ENCODE results near the gene CTSE. TPM values are rescaled to one million over a fixed set of nuclear protein-coding genes. Genes with fewer than 3 reads are reported as not detected.

The CTSE gene
- total and polyA plus RNA-seq, 2 of the 13 experiments (the other 11 are each of a cell fraction or from before 2014, with no cell fraction given): 0.50 to 0.69 TPM

DNA sequence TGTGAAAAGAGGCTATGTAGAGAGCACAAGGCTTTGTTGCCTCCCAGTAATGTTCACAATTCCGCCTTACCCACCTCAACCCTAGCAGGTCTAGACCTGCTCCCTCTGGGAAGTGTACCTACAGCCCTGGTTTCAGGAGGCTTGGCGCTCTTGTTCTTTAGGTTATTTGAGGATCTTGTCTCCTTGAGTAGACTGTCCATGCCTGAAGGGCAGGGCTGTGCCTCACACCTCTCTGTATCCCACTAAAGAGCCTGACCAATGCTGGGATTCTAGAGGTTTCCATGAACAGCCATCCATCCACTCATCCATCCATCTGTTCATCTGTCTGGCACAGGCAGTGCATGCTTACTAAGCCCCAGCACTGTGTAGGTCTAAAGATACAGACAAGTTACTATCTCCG, 21.5 kb downstream of the CTSE start:
- peaks cover 6% of the 10 kb centered on the region for H3K4me1 ChIP-seq (ENCODE audit: insufficient read depth, low read length)
- intact Hi-C loops (cut with micrococcal nuclease; ENCODE audit: unreplicated experiment) (no loop called here), in situ Hi-C loops (cut with HindIII; ENCODE audit: extremely low pct_ligation_motif_present, low pct_unique_long_range_greater_than_20kb) (no loop called here)
- CTCF ChIA-PET (ENCODE audit: low intra/inter-chr PET ratio, low total read pairs): no interaction called here
- DNase-seq (ENCODE audit: low spot score) (no peak), ATAC-seq (no peak), FAIRE-seq (no peak)
- TF ChIP-seq ZNF772 (CRISPR knock-in tag; IDR thresholded peaks at IDR 0.05): no peak
- no peak for TF ChIP-seq TCF7 (IDR thresholded peaks at IDR 0.05; ENCODE audit: low read depth)
- TF ChIP-seq, protein P1, sequence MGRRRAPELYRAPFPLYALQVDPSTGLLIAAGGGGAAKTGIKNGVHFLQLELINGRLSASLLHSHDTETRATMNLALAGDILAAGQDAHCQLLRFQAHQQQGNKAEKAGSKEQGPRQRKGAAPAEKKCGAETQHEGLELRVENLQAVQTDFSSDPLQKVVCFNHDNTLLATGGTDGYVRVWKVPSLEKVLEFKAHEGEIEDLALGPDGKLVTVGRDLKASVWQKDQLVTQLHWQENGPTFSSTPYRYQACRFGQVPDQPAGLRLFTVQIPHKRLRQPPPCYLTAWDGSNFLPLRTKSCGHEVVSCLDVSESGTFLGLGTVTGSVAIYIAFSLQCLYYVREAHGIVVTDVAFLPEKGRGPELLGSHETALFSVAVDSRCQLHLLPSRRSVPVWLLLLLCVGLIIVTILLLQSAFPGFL (CRISPR knock-in tag; IDR thresholded peaks at IDR 0.05): no peak
- no peak for TF ChIP-seq HOXA5 (CRISPR knock-in tag; IDR thresholded peaks at IDR 0.05)
- H3K27ac ChIP-seq (ENCODE audit: extremely low read length, insufficient read depth, low read length): no peak overlapping the region
- peaks cover 0 to 10% of the 10 kb centered on the region in 2 experiments; a peak in 3 of 5 replicates for H3K27me3 ChIP-seq (ENCODE audit: control insufficient read depth in 1 of 2, insufficient read depth in 2 of 2, low read length in 2 of 2)
- H3K36me3 ChIP-seq (replicated peaks in 1 of 2; ENCODE audit: control insufficient read depth in 1 of 2, insufficient read depth in 2 of 2, low read length in 2 of 2): no peaks in the 10 kb centered on the region
- no peak overlapping the region for H3K4me2 ChIP-seq (ENCODE audit: low read depth, low read length)
- H3K9me3 ChIP-seq (ENCODE audit: low read length): no peaks in the 10 kb centered on the region
- H2AFZ ChIP-seq (ENCODE audit: low read length): no peak overlapping the region
- H4K20me1 ChIP-seq (ENCODE audit: insufficient read depth, low read length): no peaks in the 10 kb centered on the region
- POLR2A ChIA-PET: no interaction called here
- WGBS (ENCODE audit: low lambda C conversion rate): 62% methylated on average over 3 of the region's 3 CpGs
- no peak overlapping the region for H3K4me3 ChIP-seq (replicated peaks in 1 of 3; ENCODE audit: insufficient read depth in 1 of 3, low read depth in 2 of 3, low read length in 3 of 3)
- H3K9ac ChIP-seq (ENCODE audit: insufficient read depth, low read depth, low read length): no peak overlapping the region
- no TSS peak for BruUV-seq (replicated peaks)
- H3K79me2 ChIP-seq (ENCODE audit: insufficient read depth, low read length): no peaks in the 10 kb centered on the region

DNA sequence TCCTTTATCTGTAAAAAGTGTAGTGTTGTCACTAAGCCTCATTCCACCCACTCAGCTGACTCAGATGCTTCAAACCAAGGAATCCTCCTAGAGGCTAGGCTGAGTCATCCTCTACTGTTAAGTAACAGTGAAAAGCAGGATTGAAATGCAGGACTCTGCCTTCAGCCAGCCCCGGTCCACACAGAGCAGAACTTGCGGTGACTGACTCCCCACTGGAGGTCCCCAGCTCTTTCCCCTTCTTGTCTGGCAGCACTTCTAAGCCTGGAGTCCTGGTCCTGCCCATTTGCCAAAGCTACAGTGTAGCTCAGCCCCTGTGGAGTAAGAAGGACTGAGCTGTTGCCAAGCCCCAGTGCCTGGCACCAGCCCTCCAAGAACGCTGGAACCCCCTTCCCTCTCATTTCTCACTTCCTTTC, 22.2 kb downstream of the CTSE start:
- intact Hi-C loops (cut with micrococcal nuclease; ENCODE audit: unreplicated experiment): no loop called here

More for the DNA sequence above, 22.2 kb downstream of the CTSE start:
- Histone ChIP-seq H3K36me3 (replicated peaks in 1 of 2; ENCODE audit: control insufficient read depth in 1 of 2, insufficient read depth in 2 of 2, low read length in 2 of 2) (no peaks in the 10 kb centered on the region), H3K4me3 (replicated peaks in 1 of 3; ENCODE audit: insufficient read depth in 1 of 3, low read depth in 2 of 3, low read length in 3 of 3) (no peak overlapping the region), H3K27ac (ENCODE audit: extremely low read length, insufficient read depth, low read length) (no peak overlapping the region), H2AFZ (ENCODE audit: low read length) (no peak overlapping the region), H3K9ac (ENCODE audit: insufficient read depth, low read depth, low read length) (no peak overlapping the region), H3K9me3 (ENCODE audit: low read length) (no peaks in the 10 kb centered on the region), H3K79me2 (ENCODE audit: insufficient read depth, low read length) (no peaks in the 10 kb centered on the region), H3K4me1 (ENCODE audit: insufficient read depth, low read length) (peaks cover 6% of the 10 kb centered on the region), H4K20me1 (ENCODE audit: insufficient read depth, low read length) (no peaks in the 10 kb centered on the region), H3K27me3 (ENCODE audit: control insufficient read depth in 1 of 2, insufficient read depth in 2 of 2, low read length in 2 of 2) (peaks cover 0 to 4% of the 10 kb centered on the region in 2 experiments; a peak in 3 of 5 replicates), H3K4me2 (ENCODE audit: low read depth, low read length) (no peak overlapping the region)
- WGBS (ENCODE audit: low lambda C conversion rate): 0% methylated on average over 2 of the region's 3 CpGs
- no peak for TF ChIP-seq SRSF9 (IDR thresholded peaks at IDR 0.05; ENCODE audit: borderline replicate concordance, insufficient read depth, low read depth, low read length, poor library complexity, severe bottlenecking)
- TF ChIP-seq PHB2 (IDR thresholded peaks at IDR 0.05; ENCODE audit: partially characterized antibody): no peak
- no peak for TF ChIP-seq SP2 (CRISPR knock-in tag; IDR thresholded peaks at IDR 0.05)
- peak; percentile 75 for TF ChIP-seq FOSL2 (CRISPR knock-in tag; IDR thresholded peaks at IDR 0.05)
- TF ChIP-seq TBL1XR1 (IDR thresholded peaks at IDR 0.05; ENCODE audit: borderline replicate concordance, low read length, partially characterized antibody): no peak
- TF ChIP-seq, protein P2, sequence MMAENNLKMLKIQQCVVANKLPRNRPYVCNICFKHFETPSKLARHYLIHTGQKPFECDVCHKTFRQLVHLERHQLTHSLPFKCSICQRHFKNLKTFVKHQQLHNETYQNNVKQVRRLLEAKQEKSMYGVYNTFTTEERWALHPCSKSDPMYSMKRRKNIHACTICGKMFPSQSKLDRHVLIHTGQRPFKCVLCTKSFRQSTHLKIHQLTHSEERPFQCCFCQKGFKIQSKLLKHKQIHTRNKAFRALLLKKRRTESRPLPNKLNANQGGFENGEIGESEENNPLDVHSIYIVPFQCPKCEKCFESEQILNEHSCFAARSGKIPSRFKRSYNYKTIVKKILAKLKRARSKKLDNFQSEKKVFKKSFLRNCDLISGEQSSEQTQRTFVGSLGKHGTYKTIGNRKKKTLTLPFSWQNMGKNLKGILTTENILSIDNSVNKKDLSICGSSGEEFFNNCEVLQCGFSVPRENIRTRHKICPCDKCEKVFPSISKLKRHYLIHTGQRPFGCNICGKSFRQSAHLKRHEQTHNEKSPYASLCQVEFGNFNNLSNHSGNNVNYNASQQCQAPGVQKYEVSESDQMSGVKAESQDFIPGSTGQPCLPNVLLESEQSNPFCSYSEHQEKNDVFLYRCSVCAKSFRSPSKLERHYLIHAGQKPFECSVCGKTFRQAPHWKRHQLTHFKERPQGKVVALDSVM (CRISPR knock-in tag; IDR thresholded peaks at IDR 0.05): no peak
- TF ChIP-seq HDAC2 (CRISPR knock-in tag; IDR thresholded peaks at IDR 0.05): no peak
- no peak for TF ChIP-seq FOXK1 (CRISPR knock-in tag; IDR thresholded peaks at IDR 0.05; ENCODE audit: borderline replicate concordance, low read depth)
- ChIA-PET CTCF (ENCODE audit: low intra/inter-chr PET ratio, low total read pairs) (no interaction called here), POLR2A (no interaction called here)
- in situ Hi-C loops (cut with HindIII; ENCODE audit: extremely low pct_ligation_motif_present, low pct_unique_long_range_greater_than_20kb): no loop called here
- FAIRE-seq: no peak
- ATAC-seq: peak; percentile 51
- BruUV-seq (replicated peaks): no TSS peak
- no peak for DNase-seq (ENCODE audit: low spot score)

Data from HepG2 (cell line).